B cell (primary cell): ENCODE results near the gene ZNF296. TPM values are rescaled to one million over a fixed set of nuclear protein-coding genes. Genes with fewer than 3 reads are reported as not detected.

ENCODE experiments used
- ATAC-seq: fragments of 200-7000 bp; cut with Tn5 transposase; one replicate; pipeline ENCODE4 v1.10.0; 2021; ENCODE audit warnings: low read depth, mild to moderate bottlenecking, moderate number of reproducible peaks, moderate library complexity
- CTCF ChIA-PET: fragments of 350-600 bp; sonication (Branson Sonifier 250); formaldehyde crosslinking; loops from one replicate; lab custom pipeline; 2021; ENCODE audit warnings: antibody characterized with exemption, inconsistent platforms; lab: Charles Lee
- POLR2A ChIA-PET: fragments of 350-600 bp; sonication (Branson Sonifier 250); formaldehyde crosslinking; loops from one replicate; lab custom pipeline; 2021; ENCODE audit warnings: antibody characterized with exemption; lab: Charles Lee
- DNase-seq: peaks from one replicate; pipeline ENCODE4 v3.0.0; 2013
- H2AFZ ChIP-seq: 2 replicates; pipeline ENCODE4 v1.6.1; 2012; ENCODE audit warnings: mild to moderate bottlenecking, low read depth, low read length; ENCODE audit not compliant: insufficient read depth, poor library complexity, severe bottlenecking
- H3K27ac ChIP-seq, 2 donors: 1 replicate in 1 of 2; 2 replicates in 1 of 2; pipeline ENCODE4 v1.5.1; 2012 to 2013; ENCODE audit warnings: low read length in 2 of 2, mild to moderate bottlenecking in 2 of 2, moderate library complexity in 1 of 2
- H3K27me3 ChIP-seq, 4 experiments: fragments of 200-600 bp in 1 of 4; sonication (generic) in 1 of 4; replicated peaks in 1 of 4; 1 replicate in 2 of 4; 2 replicates in 2 of 4; pipeline versions ENCODE4 v1.6.1 to v1.7.0; 2013 to 2016; ENCODE audit warnings: low read length in 3 of 4, mild to moderate bottlenecking in 2 of 4, mixed read lengths in 1 of 4, moderate library complexity in 1 of 4; ENCODE audit not compliant: insufficient read depth in 4 of 4, control insufficient read depth in 3 of 4; ENCODE audit errors: control extremely low read depth in 1 of 4
- H3K36me3 ChIP-seq, 2 experiments: replicated peaks in 1 of 2; 1 replicate in 1 of 2; 2 replicates in 1 of 2; pipeline versions ENCODE4 v1.6.1 to v1.7.1; 2013; ENCODE audit warnings: low read length in 1 of 2; ENCODE audit not compliant: insufficient read depth in 2 of 2, control insufficient read depth in 1 of 2; ENCODE audit errors: control extremely low read depth in 1 of 2, extremely low read depth in 1 of 2
- H3K4me1 ChIP-seq, 2 donors: fragments of 200-600 bp in 1 of 2; sonication (generic) in 1 of 2; 1 replicate in 1 of 2; 2 replicates in 1 of 2; pipeline versions ENCODE4 v1.5.1 to v1.6.1; 2013 to 2017; ENCODE audit warnings: low read length in 2 of 2; ENCODE audit not compliant: control insufficient read depth in 2 of 2, insufficient read depth in 2 of 2
- H3K4me2 ChIP-seq: replicated peaks from 2 replicates; pipeline ENCODE3; 2012; ENCODE audit warnings: mild to moderate bottlenecking, low read depth, low read length; ENCODE audit not compliant: poor library complexity, severe bottlenecking
- H3K4me3 ChIP-seq, 5 experiments: fragments of 200-600 bp in 1 of 5; sonication (generic) in 1 of 5; 1 replicate in 3 of 5; 2 replicates in 2 of 5; pipeline versions ENCODE4 v1.5.1 to v1.7.0; 2011 to 2016; ENCODE audit warnings: low read length in 4 of 5, mild to moderate bottlenecking in 4 of 5, low read depth in 2 of 5, control low read depth in 1 of 5, moderate library complexity in 1 of 5; ENCODE audit not compliant: insufficient read depth in 1 of 5; ENCODE audit errors: control extremely low read depth in 1 of 5, extremely low read depth in 1 of 5
- H3K79me2 ChIP-seq: fragments of 200-600 bp; sonication (generic); one replicate; pipeline ENCODE4 v1.6.0; 2016; ENCODE audit warnings: low read length; ENCODE audit not compliant: control insufficient read depth, insufficient read depth
- H3K9ac ChIP-seq: fragments of 200-600 bp; sonication (generic); 2 replicates; pipeline ENCODE4 v1.6.1; 2017; ENCODE audit warnings: mild to moderate bottlenecking, low read length, moderate library complexity
- H3K9me3 ChIP-seq, 3 donors: one replicate each; pipeline versions ENCODE4 v1.6.1 to v1.7.1; 2013; ENCODE audit warnings: low read length in 2 of 3; ENCODE audit not compliant: control insufficient read depth in 2 of 3, insufficient read depth in 1 of 3; ENCODE audit errors: control extremely low read depth in 1 of 3
- H4K20me1 ChIP-seq: 2 replicates; pipeline ENCODE4 v1.6.0; 2012; ENCODE audit warnings: mild to moderate bottlenecking, low read length; ENCODE audit not compliant: insufficient read depth, control insufficient read depth, poor library complexity, severe bottlenecking
- H3K27ac Mint-ChIP-seq: one replicate; pipeline ENCODE4 v1.8.0; 2021; ENCODE audit warnings: mixed read lengths
- H3K27me3 Mint-ChIP-seq: one replicate; pipeline ENCODE4 v1.8.0; 2021; ENCODE audit warnings: mixed read lengths
- H3K4me1 Mint-ChIP-seq: one replicate; pipeline ENCODE4 v1.8.0; 2021; ENCODE audit warnings: mixed read lengths
- H3K4me3 Mint-ChIP-seq: one replicate; pipeline ENCODE4 v1.8.0; 2021; ENCODE audit warnings: mixed read lengths
- H3K9me3 Mint-ChIP-seq: one replicate; pipeline ENCODE4 v1.8.0; 2022; ENCODE audit warnings: mixed read lengths; ENCODE audit not compliant: insufficient read depth
- CTCF ChIP-seq: fragments of 200-600 bp; IDR thresholded peaks from one replicate; pipeline ENCODE4 v1.8.0; 2022; ENCODE audit warnings: antibody characterized with exemption, mild to moderate bottlenecking
- EZH2 ChIP-seq: IDR thresholded peaks from 2 replicates; pipeline ENCODE4 v1.6.1; 2012; ENCODE audit warnings: borderline replicate concordance, low read depth, mild to moderate bottlenecking, moderate library complexity, low read length; ENCODE audit not compliant: insufficient read depth, poor library complexity, severe bottlenecking
- WGBS: methylation state at CpG from one replicate; pipeline ENCODE4 v1.1.5; 2013; ENCODE audit warnings: missing lambda C conversion rate; ENCODE audit not compliant: insufficient coverage; 5-methylcytosine and 5-hydroxymethylcytosine counted together
- intact Hi-C: fragments of 100-400 bp; cut with micrococcal nuclease; formaldehyde crosslinking; loops from one replicate; pipeline ENCODE4 v1.10.0; 2022
- polyA plus RNA-seq: library from polyadenylated mRNA; depleted of rRNA; stranded (reverse); fragments of >200 nt; gene quantifications from 2 replicates; pipeline ENCODE4 v1.2.3, GENCODE V29; 2012
- total RNA-seq, 2 donors: library from RNA; stranded (reverse); fragments of 120-200 nt in 1 of 2; gene quantifications; 1 replicate in 1 of 2; 2 replicates in 1 of 2; pipeline versions ENCODE4 v1.2.3 to v1.2.4, GENCODE V29; 2013 to 2022

Gene ZNF296
- total and polyA plus RNA-seq, 2 donors (not counting 1 experiment from before 2014, with no cell fraction given), result 21.9 to 30.2 TPM

- peaks cover 45% of the 10 kb centered on the region for H3K4me1 Mint-ChIP-seq
- H4K20me1 ChIP-seq, result peaks cover 42% of the 10 kb centered on the region
Measured at GRCh38 chr19:45040059-45040771, 36.1 kb downstream of the ZNF296 start.

More at GRCh38 chr19:45040059-45040771, 36.1 kb downstream of the ZNF296 start:
- Histone ChIP-seq H3K4me3 (peak overlapping the region; percentile 9 to 96 (median 94)), H3K27ac (peak overlapping the region; percentile 93 to 96), H2AFZ (no peak overlapping the region), H3K79me2 (peaks cover 82% of the 10 kb centered on the region), H3K36me3 (peaks cover 6 to 75% of the 10 kb centered on the region in 2 experiments), H3K9me3 (peaks cover 0 to 6% (median 0%) of the 10 kb centered on the region in 3 donors), H3K9ac (peak overlapping the region; percentile 91), H3K4me1 (peaks cover 26 to 35% of the 10 kb centered on the region in 2 donors), H3K27me3 (no peaks in the 10 kb centered on the region), H3K4me2 (peak overlapping the region; percentile 77)
- Mint-ChIP-seq H3K27ac (peak overlapping the region; percentile 96), H3K4me3 (peak overlapping the region; percentile 96), H3K9me3 (no peaks in the 10 kb centered on the region), H3K27me3 (no peaks in the 10 kb centered on the region)
- ChIA-PET POLR2A (interaction anchor here (0.7 to 3.1 kb wide), 8 partner anchors 9 to 1045 kb away, joined by 3 to 26 read pairs (median 6); partner anchors contain the start of genes PPP1R37 and RELB), CTCF (interaction anchor here (0.7 to 5.1 kb wide), 9 partner anchors 11 to 74 kb away, joined by 3 to 24 read pairs (median 5); partner anchors contain the start of gene PPP1R37)
- ATAC-seq, result no peak
- WGBS, result 77% methylated on average over 14 of the region's 19 CpGs
- intact Hi-C loops, result no loop called here
- TF ChIP-seq CTCF (no peak), EZH2 (no peak)
- DNase-seq, result peak; percentile 38
